Activated B cell treated with CpG ODN at 0.5 μM for 24 hours (primary cell): ENCODE data around the gene RETREG3. TPM values are rescaled to one million over a fixed set of nuclear protein-coding genes. Genes with fewer than 3 reads are reported as not detected.
"Not testable (repeated sequence)": the region's sequence is repeated elsewhere in the genome, so short reads cannot be mapped to it uniquely, and the experiment has no call there.

Source experiments
- ATAC-seq: fragments of 200-7000 bp; cut with Tn5 transposase; one replicate; pipeline ENCODE4 v1.10.0; 2021; ENCODE audit warnings: low read depth, mild to moderate bottlenecking, moderate library complexity
- CTCF ChIA-PET: fragments of 350-600 bp; sonication (Branson Sonifier 250); formaldehyde crosslinking; loops from one replicate; lab custom pipeline; 2021; ENCODE audit warnings: antibody characterized with exemption; lab: Charles Lee
- POLR2A ChIA-PET: fragments of 350-600 bp; sonication (Branson Sonifier 250); formaldehyde crosslinking; loops from one replicate; lab custom pipeline; 2021; ENCODE audit warnings: antibody characterized with exemption; lab: Charles Lee
- DNase-seq: peaks from one replicate; pipeline ENCODE4 v3.0.0; 2022
- H3K27ac Mint-ChIP-seq: one replicate; pipeline ENCODE4 v1.8.0; 2020; ENCODE audit warnings: mixed read lengths
- H3K27me3 Mint-ChIP-seq: one replicate; pipeline ENCODE4 v1.8.0; 2021; ENCODE audit warnings: mixed read lengths
- H3K36me3 Mint-ChIP-seq: one replicate; pipeline ENCODE4 v1.8.0; 2021; ENCODE audit warnings: low read depth, mixed read lengths
- H3K4me1 Mint-ChIP-seq: one replicate; pipeline ENCODE4 v1.8.0; 2021; ENCODE audit warnings: mixed read lengths
- H3K4me3 Mint-ChIP-seq: one replicate; pipeline ENCODE4 v1.8.0; 2020; ENCODE audit warnings: mild to moderate bottlenecking, mixed read lengths
- H3K9me3 Mint-ChIP-seq: one replicate; pipeline ENCODE4 v1.8.0; 2020; ENCODE audit warnings: mixed read lengths
- intact Hi-C: fragments of 100-400 bp; cut with micrococcal nuclease; formaldehyde crosslinking; loops from one replicate; pipeline ENCODE4 v1.15.1; 2024
- total RNA-seq: library from RNA; stranded (reverse); gene quantifications from 2 replicates; pipeline ENCODE4 v1.2.3, GENCODE V29; 2022
- TF ChIP-seq, protein P1 (sequence below): fragments of 200-600 bp; IDR thresholded peaks from one replicate; pipeline ENCODE4 v1.8.0; 2022; ENCODE audit warnings: antibody characterized with exemption, mild to moderate bottlenecking

RETREG3 gene
- total RNA-seq, 1 donor from 2014 or later: 63.5 TPM

DNA sequence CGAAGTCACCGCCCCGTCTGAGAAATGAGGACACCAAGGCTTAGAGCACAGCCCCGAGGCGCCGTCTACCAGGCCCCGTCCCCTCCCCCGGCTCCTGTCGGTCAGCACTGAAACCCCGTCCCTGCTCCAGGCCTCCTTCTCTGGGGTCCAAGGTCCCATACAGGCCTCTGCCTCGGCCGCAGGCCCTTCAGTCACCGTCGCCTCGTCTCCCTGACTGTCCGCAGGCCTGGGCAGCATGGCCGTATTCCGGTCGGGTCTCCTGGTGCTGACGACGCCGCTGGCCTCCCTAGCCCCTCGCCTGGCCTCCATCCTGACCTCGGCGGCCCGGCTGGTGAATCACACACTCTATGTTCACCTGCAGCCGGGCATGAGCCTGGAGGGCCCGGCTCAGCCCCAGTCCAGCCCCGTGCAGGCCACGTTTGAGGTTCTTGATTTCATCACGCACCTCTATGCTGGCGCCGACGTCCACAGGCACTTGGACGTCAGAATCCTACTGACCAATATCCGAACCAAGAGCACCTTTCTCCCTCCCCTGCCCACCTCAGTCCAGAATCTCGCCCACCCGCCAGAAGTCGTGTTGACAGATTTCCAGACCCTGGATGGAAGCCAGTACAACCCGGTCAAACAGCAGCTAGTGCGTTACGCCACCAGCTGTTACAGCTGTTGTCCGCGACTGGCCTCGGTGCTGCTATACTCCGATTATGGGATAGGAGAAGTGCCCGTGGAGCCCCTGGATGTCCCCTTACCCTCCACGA, 46.6 kb downstream of the RETREG3 start:
- peak overlapping the region; percentile 96 for H3K27ac Mint-ChIP-seq
- no peak for ATAC-seq
- H3K27me3 Mint-ChIP-seq: no peaks in the 10 kb centered on the region
- DNase-seq: no peak
- peak overlapping the region; percentile 93 for H3K4me3 Mint-ChIP-seq
- H3K36me3 Mint-ChIP-seq: peaks cover 35% of the 10 kb centered on the region
- H3K4me1 Mint-ChIP-seq: peaks cover 37% of the 10 kb centered on the region
- no peaks in the 10 kb centered on the region for H3K9me3 Mint-ChIP-seq
- CTCF ChIA-PET: no interaction called here
- TF ChIP-seq, protein P1, sequence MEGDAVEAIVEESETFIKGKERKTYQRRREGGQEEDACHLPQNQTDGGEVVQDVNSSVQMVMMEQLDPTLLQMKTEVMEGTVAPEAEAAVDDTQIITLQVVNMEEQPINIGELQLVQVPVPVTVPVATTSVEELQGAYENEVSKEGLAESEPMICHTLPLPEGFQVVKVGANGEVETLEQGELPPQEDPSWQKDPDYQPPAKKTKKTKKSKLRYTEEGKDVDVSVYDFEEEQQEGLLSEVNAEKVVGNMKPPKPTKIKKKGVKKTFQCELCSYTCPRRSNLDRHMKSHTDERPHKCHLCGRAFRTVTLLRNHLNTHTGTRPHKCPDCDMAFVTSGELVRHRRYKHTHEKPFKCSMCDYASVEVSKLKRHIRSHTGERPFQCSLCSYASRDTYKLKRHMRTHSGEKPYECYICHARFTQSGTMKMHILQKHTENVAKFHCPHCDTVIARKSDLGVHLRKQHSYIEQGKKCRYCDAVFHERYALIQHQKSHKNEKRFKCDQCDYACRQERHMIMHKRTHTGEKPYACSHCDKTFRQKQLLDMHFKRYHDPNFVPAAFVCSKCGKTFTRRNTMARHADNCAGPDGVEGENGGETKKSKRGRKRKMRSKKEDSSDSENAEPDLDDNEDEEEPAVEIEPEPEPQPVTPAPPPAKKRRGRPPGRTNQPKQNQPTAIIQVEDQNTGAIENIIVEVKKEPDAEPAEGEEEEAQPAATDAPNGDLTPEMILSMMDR: no peak
- POLR2A ChIA-PET: interaction anchor here (0.5 to 1.3 kb wide), 5 partner anchors 8 to 268 kb away, joined by 3 to 16 read pairs (median 3); partner anchors contain the start of gene NAGLU
- intact Hi-C loops: loop anchor here (1.0 kb wide), 3 partner anchors 8 to 26 kb away; partner anchors contain the start of genes NAGLU and PSMC3IP

DNA sequence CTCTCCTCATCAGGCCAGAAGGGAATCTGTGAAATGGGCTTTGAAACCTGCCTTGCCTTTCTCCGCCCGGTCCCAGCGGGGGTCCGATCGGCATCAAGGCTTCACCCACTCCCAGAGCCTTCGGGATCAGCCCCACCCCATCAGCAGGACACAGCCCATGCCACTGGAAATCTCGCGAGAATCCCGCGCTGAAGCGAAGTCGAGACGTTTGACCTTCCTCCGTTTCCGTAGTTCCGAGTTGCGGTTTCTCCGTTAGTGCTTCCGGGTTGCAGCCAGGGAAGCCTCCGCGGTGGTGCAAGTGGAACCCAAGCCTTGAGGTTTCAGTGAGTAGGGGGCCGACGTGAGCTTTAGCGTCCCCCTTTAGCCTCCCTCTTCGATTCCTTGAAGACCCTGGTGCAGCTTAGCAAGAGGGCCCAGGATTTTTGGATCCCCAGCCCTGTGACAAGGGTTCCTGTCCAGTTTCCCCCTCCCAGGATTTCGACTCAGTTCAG, 47.2 kb downstream of the RETREG3 start, which contains the start of gene COASY:
Gene COASY (plus strand): TSS at position 252 of the 491 bp plus-strand sequence. CDS start 475 bp downstream, outside the sequence.
- H3K27me3 Mint-ChIP-seq: no peaks in the 10 kb centered on the region
- H3K4me3 Mint-ChIP-seq: peak within 1 kb of the TSS; percentile 93
- TF ChIP-seq, protein P1: no peak
- ChIA-PET POLR2A (no interaction called here), CTCF (no interaction called here)
- peaks cover 32% of the 10 kb centered on the region for H3K36me3 Mint-ChIP-seq
- no peaks in the 10 kb centered on the region for H3K9me3 Mint-ChIP-seq
- H3K4me1 Mint-ChIP-seq: peaks cover 35% of the 10 kb centered on the region
- ATAC-seq (peak; percentile 85), DNase-seq (peak; percentile 82)
- peak within 1 kb of the TSS; percentile 96 for H3K27ac Mint-ChIP-seq
- intact Hi-C loops: loop anchor here (1.0 kb wide), 3 partner anchors 8 to 26 kb away; partner anchors contain the start of genes NAGLU and PSMC3IP

DNA sequence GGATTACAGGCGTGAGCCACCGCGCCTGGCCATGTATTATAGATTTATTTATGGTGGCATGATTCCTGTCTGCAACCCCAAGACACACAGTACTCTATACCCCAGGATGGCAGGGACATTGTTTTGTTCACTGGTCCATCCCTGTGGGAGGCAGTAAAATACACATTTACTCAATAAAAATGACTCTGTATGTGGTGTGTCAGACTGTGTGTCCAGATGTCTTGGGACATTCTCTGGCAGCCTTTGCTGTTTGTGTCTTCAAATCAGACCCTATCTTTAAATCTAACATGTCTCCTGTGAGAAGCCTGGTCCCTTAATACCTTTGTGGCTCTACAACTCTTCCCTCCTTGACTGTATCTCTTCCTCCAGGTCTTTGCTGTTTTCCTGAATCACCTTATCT, 48.9 kb downstream of the RETREG3 start:
- intact Hi-C loops: no loop called here
- DNase-seq (no peak), ATAC-seq (no peak)
- no peak overlapping the region for H3K4me3 Mint-ChIP-seq
- H3K4me1 Mint-ChIP-seq: peaks cover 34% of the 10 kb centered on the region
- ChIA-PET CTCF (no interaction called here), POLR2A (no interaction called here)
- TF ChIP-seq, protein P1: no peak
- H3K27me3 Mint-ChIP-seq: no peaks in the 10 kb centered on the region
- peaks cover 23% of the 10 kb centered on the region for H3K36me3 Mint-ChIP-seq
- H3K27ac Mint-ChIP-seq: no peak overlapping the region
- no peaks in the 10 kb centered on the region for H3K9me3 Mint-ChIP-seq

DNA sequence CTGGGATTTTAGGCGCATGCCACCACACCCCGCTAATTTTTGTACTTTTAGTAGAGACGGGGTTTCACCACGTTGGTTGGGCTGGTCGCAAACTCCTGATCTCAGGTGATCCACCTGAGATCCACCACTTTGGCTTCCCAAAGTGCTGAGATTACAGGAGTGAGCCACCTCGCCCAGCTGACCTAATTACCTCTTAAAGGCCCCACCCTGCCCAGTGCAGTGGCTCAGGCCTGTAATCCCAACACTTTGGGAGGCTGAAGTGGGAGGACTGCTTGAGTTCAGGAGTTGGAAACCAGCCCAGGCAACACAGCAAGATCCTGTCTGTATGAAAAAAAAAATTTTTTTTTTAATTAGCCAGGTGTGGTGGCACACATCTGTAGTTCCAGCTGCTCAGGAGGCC, 50.1 kb downstream of the RETREG3 start:
- POLR2A ChIA-PET: interaction anchor here (1.1 kb wide), 1 partner anchor 11 kb away, joined by 5 read pairs; no protein-coding TSS in a partner anchor
- no peak overlapping the region for H3K27ac Mint-ChIP-seq
- no peaks in the 10 kb centered on the region for H3K27me3 Mint-ChIP-seq
- peaks cover 16% of the 10 kb centered on the region for H3K36me3 Mint-ChIP-seq
- H3K4me1 Mint-ChIP-seq: peaks cover 41% of the 10 kb centered on the region
- no peaks in the 10 kb centered on the region for H3K9me3 Mint-ChIP-seq
- H3K4me3 Mint-ChIP-seq: no peak overlapping the region
- DNase-seq (no peak), ATAC-seq (no peak)
- CTCF ChIA-PET: no interaction called here
- intact Hi-C loops: no loop called here
- TF ChIP-seq, protein P1: no peak

DNA sequence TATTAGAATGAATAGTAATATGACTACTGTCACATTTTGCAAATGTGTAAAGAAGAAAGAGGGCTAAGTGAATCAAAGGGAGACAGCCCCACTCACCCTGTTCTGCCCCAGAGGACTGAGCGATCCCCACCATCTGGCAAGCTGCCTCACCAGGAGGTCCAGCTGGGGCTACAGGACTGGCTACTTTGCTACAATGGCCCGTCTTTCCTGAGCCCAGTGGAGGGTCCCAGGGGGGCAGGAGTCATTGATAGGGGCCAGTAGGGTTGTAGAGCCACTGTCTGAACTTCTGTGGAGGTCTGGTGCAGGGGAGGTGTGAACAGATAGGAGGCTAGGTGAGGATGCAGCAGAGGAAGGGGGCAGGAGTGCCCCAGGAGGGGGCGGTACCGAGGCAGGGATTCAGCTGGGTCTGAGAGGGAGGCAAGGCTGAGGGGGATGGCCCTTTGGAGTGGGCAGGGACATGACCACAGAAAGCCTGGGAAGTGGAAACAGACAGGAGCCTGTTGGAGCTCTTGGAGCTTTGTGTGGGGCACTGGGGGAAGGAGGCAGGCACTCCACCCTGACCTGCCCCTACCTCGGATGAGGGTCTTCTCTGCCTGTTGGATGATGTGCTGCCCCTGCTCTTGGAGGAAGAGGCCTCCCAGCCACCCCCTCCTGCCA, 53.1 kb downstream of the RETREG3 start:
- H3K36me3 Mint-ChIP-seq, DNase-seq, H3K4me3 Mint-ChIP-seq, ATAC-seq, CTCF ChIA-PET, H3K27ac Mint-ChIP-seq, intact Hi-C loops, H3K27me3 Mint-ChIP-seq, H3K9me3 Mint-ChIP-seq: not testable (repeated sequence)
- H3K4me1 Mint-ChIP-seq: peaks cover 30% of the 10 kb centered on the region
- POLR2A ChIA-PET: interaction anchor here (2.7 kb wide), 1 partner anchor 11 kb away, joined by 33 read pairs; the partner anchor contains the start of gene MLX
